Activated CD4-positive, alpha-beta T cell treated with anti-CD3 and anti-CD28 coated beads, Interleukin-2, amount 50 U/mL, for 1 hour (primary cell): ENCODE measurements around the gene CAB39L.
"Not testable (repeated sequence)": the region's sequence is repeated elsewhere in the genome, so short reads cannot be mapped to it uniquely, and the experiment has no call there.

ENCODE experiments used
- DNase-seq: peaks from one replicate; pipeline ENCODE4 v3.0.0-alpha.2; 2020

Gene CAB39L

GRCh38 chr13:49305792-49306425, 138.0 kb downstream of the CAB39L start:
- no peak for DNase-seq

- DNase-seq, result no peak
Observed at GRCh38 chr13:49304763-49305700, 138.8 kb downstream of the CAB39L start.

GRCh38 chr13:49304356-49304755, 139.5 kb downstream of the CAB39L start:
- no peak for DNase-seq

GRCh38 chr13:49303533-49304252, 140.2 kb downstream of the CAB39L start:
- DNase-seq, result no peak

- DNase-seq, result no peak
Observed at GRCh38 chr13:49302817-49303216, 141.0 kb downstream of the CAB39L start.

- DNase-seq, result no peak
Observed at GRCh38 chr13:49302222-49302621, 141.6 kb downstream of the CAB39L start.

GRCh38 chr13:49300739-49301589, 142.9 kb downstream of the CAB39L start:
- DNase-seq, result peak; percentile 51

- no peak for DNase-seq
Observed at GRCh38 chr13:49300276-49300675, 143.6 kb downstream of the CAB39L start.

GRCh38 chr13:49298903-49299605, 144.8 kb downstream of the CAB39L start:
- no peak for DNase-seq

GRCh38 chr13:49298416-49298815, 145.4 kb downstream of the CAB39L start:
- no peak for DNase-seq

GRCh38 chr13:49297338-49297737, 146.5 kb downstream of the CAB39L start:
- no peak for DNase-seq

- DNase-seq, result no peak
Observed at GRCh38 chr13:49296659-49297058, 147.2 kb downstream of the CAB39L start.

- no peak for DNase-seq
Observed at GRCh38 chr13:49295244-49295643, 148.6 kb downstream of the CAB39L start.

- not testable (repeated sequence) for DNase-seq
Observed at GRCh38 chr13:49294723-49295122, 149.1 kb downstream of the CAB39L start.

- no peak for DNase-seq
Observed at GRCh38 chr13:49292742-49293486, 150.9 kb downstream of the CAB39L start.

GRCh38 chr13:49288458-49288857, 155.4 kb downstream of the CAB39L start:
- no peak for DNase-seq

GRCh38 chr13:49287995-49288394, 155.9 kb downstream of the CAB39L start:
- DNase-seq, result no peak

GRCh38 chr13:49279885-49280284, 164.0 kb downstream of the CAB39L start:
- DNase-seq, result no peak

GRCh38 chr13:49279112-49279511, 164.8 kb downstream of the CAB39L start:
- no peak for DNase-seq

GRCh38 chr13:49278211-49278610, 165.7 kb downstream of the CAB39L start:
- DNase-seq, result no peak

- DNase-seq, result no peak
Observed at GRCh38 chr13:49272296-49272695, 171.6 kb downstream of the CAB39L start.
